Heart left ventricle (tissue), 16 donors: ENCODE measurements around the gene ENO1. TPM values are rescaled to one million over a fixed set of nuclear protein-coding genes. Genes with fewer than 3 reads are reported as not detected.
"Not testable (repeated sequence)": the region's sequence is repeated elsewhere in the genome, so short reads cannot be mapped to it uniquely, and the experiment has no call there.

Source experiments
- ATAC-seq, 4 donors: fragments of 200-7000 bp; cut with Tn5 transposase; one replicate each; pipeline ENCODE4 v1.9.1; 2020 to 2022; ENCODE audit warnings: moderate library complexity in 4 of 4, mild to moderate bottlenecking in 3 of 4, moderate number of reproducible peaks in 1 of 4
- DNase-seq, 5 donors: peaks; one replicate each; pipeline ENCODE4 v3.0.0-alpha.2; 2020
- H3K27ac ChIP-seq, 12 donors: fragments of 200-600 bp; sonication (generic) in 4 of 12; one replicate each; pipeline versions ENCODE4 v1.5.0 to v1.8.0; 2016 to 2022; ENCODE audit warnings: mild to moderate bottlenecking in 2 of 12
- H3K27me3 ChIP-seq, 9 donors: fragments of 200-600 bp; sonication (generic) in 2 of 9; one replicate each; pipeline versions ENCODE4 v1.5.1 to v1.8.0; 2016 to 2022; ENCODE audit warnings: mild to moderate bottlenecking in 3 of 9
- H3K36me3 ChIP-seq, 9 donors: fragments of 200-600 bp; sonication (generic) in 2 of 9; one replicate each; pipeline versions ENCODE4 v1.5.0 to v1.8.0; 2018 to 2022; ENCODE audit warnings: mild to moderate bottlenecking in 2 of 9
- H3K4me1 ChIP-seq, 12 donors: fragments of 200-600 bp; sonication (generic) in 4 of 12; one replicate each; pipeline versions ENCODE4 v1.5.0 to v1.8.0; 2016 to 2022; ENCODE audit warnings: mild to moderate bottlenecking in 3 of 12
- H3K4me3 ChIP-seq, 12 donors: fragments of 200-600 bp; sonication (generic) in 4 of 12; one replicate each; pipeline versions ENCODE4 v1.5.0 to v1.8.0; 2017 to 2022; ENCODE audit warnings: mild to moderate bottlenecking in 9 of 12, moderate library complexity in 4 of 12
- H3K9me3 ChIP-seq, 12 donors: fragments of 200-600 bp; sonication (generic) in 4 of 12; one replicate each; pipeline versions ENCODE4 v1.5.0 to v1.8.0; 2016 to 2022; ENCODE audit warnings: mild to moderate bottlenecking in 1 of 12
- CTCF ChIP-seq, 12 donors: fragments of 200-600 bp; sonication (generic) in 4 of 12; IDR thresholded peaks; one replicate each; pipeline versions ENCODE4 v1.5.0 to v1.8.0; 2018 to 2022; ENCODE audit warnings: antibody characterized with exemption in 12 of 12, mild to moderate bottlenecking in 5 of 12
- POLR2A ChIP-seq, 2 donors: fragments of 450-650 bp; IDR thresholded peaks; one replicate each; pipeline ENCODE4 v1.6.1; 2017; ENCODE audit warnings: antibody characterized with exemption in 2 of 2, mild to moderate bottlenecking in 2 of 2, moderate library complexity in 2 of 2
- WGBS, 4 donors: extraction: QIAGEN DNeasy Blood & Tissue Kit in 2 of 4; methylation state at CpG; one replicate each; pipeline versions ENCODE4 v1.1.5 to v1.1.7; 2013 to 2018; 5-methylcytosine and 5-hydroxymethylcytosine counted together
- intact Hi-C, 10 donors: fragments of 100-400 bp; cut with DNase I; formaldehyde crosslinking; loops; one replicate each; pipeline versions ENCODE4 v1.11.1 to v1.14.2; 2022
- polyA plus RNA-seq, 2 donors: library from polyadenylated mRNA; stranded (reverse); fragments of 200-250 nt; gene quantifications; one replicate each; pipeline ENCODE4 v1.2.3, GENCODE V29; 2013
- total RNA-seq, 9 donors: library from RNA; depleted of rRNA in 2 of 9; stranded (reverse); fragments of >200 nt in 2 of 9; fragmentation: NEBNext Ultra II Directional in 3 of 9; extraction: Animal tissue kit (Norgen Biotek cat#: 25700) in 3 of 9; gene quantifications; one replicate each; pipeline versions ENCODE4 v1.1.0 to v1.2.4, GENCODE V29; 2016 to 2023
- donor health status: ischemic (EF 13 %, LVEDD 7.1; RV severe dilation, severe dysfunction).
- donor health status: healthy with polysubstance abuse.
- donor health status: DM: no; HTN: yes; CAD: no.
- donor health status: DM: no; HTN: no; CAD: no.
- donor health status: ischemic (EF 25% LVEDD 6.9; RV normal size, moderate dysfunction).
- donor health status: ischemic (EF 25% LVEDD 5.7; RV mildly dilated, moderate dysfunction).
- donor health status: healthy.
- donor health status: DM: yes; HTN: yes; CAD: no.
- donor health status: ischemic (EF 35%, LVEDD 5.7; RV mildly dilated, moderate dysfunction).
- donor health status: nonischemic (EF 11% LVEDD 7.7; RV severe dilation, severe dysfunction).
- donor health status: DM: yes; HTN: yes; CAD: no.
- donor health status: PGD.
- donor health status: ischemic (EF 29% LVEDD 5.4; RV normal size, mild dysfunction).
- donor health status: nonischemic (EF 23%, LVEDD 6.1; RV moderate dilation, normal function).

Gene ENO1
- total and polyA plus RNA-seq, 11 donors, result 71.1 to 557 (median 174) TPM

GRCh38 chr1:8825985-8826481, 52.5 kb downstream of the ENO1 start:
- Histone ChIP-seq H3K27me3 (no peaks in the 10 kb centered on the region), H3K4me1 (peaks cover 0 to 26% (median 14%) of the 10 kb centered on the region in 12 donors), H3K36me3 (no peaks in the 10 kb centered on the region), H3K27ac (no peak overlapping the region), H3K4me3 (no peak overlapping the region), H3K9me3 (no peaks in the 10 kb centered on the region)
- ATAC-seq (peak in 3 of 4 donors; percentile 57 to 62 (median 57)), DNase-seq (peak in 3 of 5 donors; percentile 29 to 56 (median 39))
- 65 to 75% (median 69%) methylated on average over 10 of the region's 10 CpGs for WGBS, 4 donors
- TF ChIP-seq CTCF (IDR thresholded peaks at IDR 0.05) (no peak), POLR2A (IDR thresholded peaks at IDR 0.05) (no peak)
- intact Hi-C loops, result no loop called here

- ATAC-seq, result no peak
- peak overlapping the region in 2 of 12 donors; percentile 3 to 46 for H3K27ac ChIP-seq
Observed at GRCh38 chr1:8823295-8823664, 55.2 kb downstream of the ENO1 start.

GRCh38 chr1:8822373-8823294, 55.9 kb downstream of the ENO1 start:
- Histone ChIP-seq H3K4me3 (no peak overlapping the region), H3K36me3 (no peaks in the 10 kb centered on the region), H3K27me3 (no peaks in the 10 kb centered on the region), H3K9me3 (no peaks in the 10 kb centered on the region), H3K4me1 (peaks cover 0 to 31% (median 19%) of the 10 kb centered on the region in 12 donors), H3K27ac (peak overlapping the region in 7 of 12 donors; percentile 3 to 51 (median 36))
- peak; percentile 49 to 82 (median 74) for ATAC-seq
- intact Hi-C loops, result no loop called here
- TF ChIP-seq POLR2A (IDR thresholded peaks at IDR 0.05) (no peak), CTCF (IDR thresholded peaks at IDR 0.05) (no peak)
- DNase-seq, result peak in 3 of 5 donors; percentile 26 to 42 (median 36)
- 58 to 62% (median 60%) methylated on average over 10 of the region's 10 CpGs for WGBS, 4 donors

More at GRCh38 chr1:8823295-8823664, 55.2 kb downstream of the ENO1 start:
- Histone ChIP-seq H3K36me3 (no peaks in the 10 kb centered on the region), H3K4me3 (no peak overlapping the region), H3K9me3 (no peaks in the 10 kb centered on the region), H3K4me1 (peaks cover 0 to 29% (median 18%) of the 10 kb centered on the region in 12 donors), H3K27me3 (no peaks in the 10 kb centered on the region)
- intact Hi-C loops, result no loop called here
- WGBS, 4 donors, result 47 to 63% (median 58%) methylated on average over 6 of the region's 6 CpGs
- no peak for DNase-seq
- TF ChIP-seq CTCF (IDR thresholded peaks at IDR 0.05) (no peak), POLR2A (IDR thresholded peaks at IDR 0.05) (no peak)

- 52 to 68% (median 59%) methylated on average over 2 of the region's 2 CpGs for WGBS, 4 donors
- DNase-seq, result no peak
- Histone ChIP-seq H3K27me3 (no peaks in the 10 kb centered on the region), H3K36me3 (no peaks in the 10 kb centered on the region), H3K27ac (no peak overlapping the region), H3K9me3 (no peaks in the 10 kb centered on the region), H3K4me1 (peaks cover 0 to 39% (median 23%) of the 10 kb centered on the region in 12 donors), H3K4me3 (no peak overlapping the region)
- no peak for TF ChIP-seq CTCF (IDR thresholded peaks at IDR 0.05)
- no peak for TF ChIP-seq POLR2A (IDR thresholded peaks at IDR 0.05)
- no peak for ATAC-seq
- intact Hi-C loops, result no loop called here
Observed at GRCh38 chr1:8821084-8821483, 57.4 kb downstream of the ENO1 start.

GRCh38 chr1:8818789-8819188, 59.7 kb downstream of the ENO1 start:
- intact Hi-C loops, result loop anchor here in 3 of 10 donors (2.0 to 5.0 kb wide), 2 partner anchors 30 to 39 kb away; no protein-coding TSS in a partner anchor
- Histone ChIP-seq H3K4me1 (peaks cover 0 to 58% (median 38%) of the 10 kb centered on the region in 12 donors), H3K27ac (peak overlapping the region in 9 of 12 donors; percentile 91 to 96 (median 95)), H3K4me3 (peak overlapping the region in 5 of 12 donors; percentile 69 to 85 (median 77))
- H3K36me3 ChIP-seq, ATAC-seq, H3K9me3 ChIP-seq, DNase-seq, H3K27me3 ChIP-seq: not testable (repeated sequence)
- 79 to 91% (median 84%) methylated on average over 12 to 13 of the region's 13 CpGs for WGBS, 4 donors
